Astrocyte of the spinal cord (primary cell): ENCODE measurements around the gene LCE1B.

ENCODE experiments used
- DNase-seq: peaks from one replicate; pipeline ENCODE4 v3.0.0; 2011; ENCODE audit warnings: low read depth, low spot score
- H3K4me3 ChIP-seq: 2 replicates; pipeline ENCODE4 v1.5.1; 2011; ENCODE audit warnings: low read depth, mild to moderate bottlenecking, low read length, moderate library complexity
- CTCF ChIP-seq: IDR thresholded peaks from 2 replicates; pipeline ENCODE4 v1.5.1; 2012; ENCODE audit warnings: low read depth, mild to moderate bottlenecking, low read length, inconsistent platforms
- in situ Hi-C: cut with HindIII; loops from 2 replicates; pipeline ENCODE4 v1.10.0; 2017; ENCODE audit warnings: low sequenced_read_pairs

The LCE1B gene

DNA sequence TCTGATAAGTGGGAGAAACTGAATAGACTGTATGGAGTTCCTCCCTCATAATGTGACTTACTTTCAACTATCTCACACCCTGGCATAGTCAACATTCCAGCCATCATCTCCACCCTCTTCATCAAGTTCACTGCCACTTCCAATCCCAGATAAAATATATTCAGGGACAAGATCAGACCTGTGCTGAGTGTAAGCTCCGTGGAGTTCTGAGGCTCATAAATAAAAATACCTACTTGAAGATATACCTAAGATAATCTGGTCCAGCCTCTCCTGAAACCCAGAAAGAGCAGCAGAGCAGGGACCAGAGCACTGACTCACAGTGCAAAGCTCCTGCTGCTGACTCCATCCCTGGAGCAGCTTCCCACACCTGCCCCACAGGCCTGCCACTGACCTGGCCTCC lies 46.3 kb downstream of the LCE1B start:
- H3K4me3 ChIP-seq = no peak overlapping the region
- TF ChIP-seq CTCF = no peak
- no peak for DNase-seq
- in situ Hi-C loops = no loop called here

DNA sequence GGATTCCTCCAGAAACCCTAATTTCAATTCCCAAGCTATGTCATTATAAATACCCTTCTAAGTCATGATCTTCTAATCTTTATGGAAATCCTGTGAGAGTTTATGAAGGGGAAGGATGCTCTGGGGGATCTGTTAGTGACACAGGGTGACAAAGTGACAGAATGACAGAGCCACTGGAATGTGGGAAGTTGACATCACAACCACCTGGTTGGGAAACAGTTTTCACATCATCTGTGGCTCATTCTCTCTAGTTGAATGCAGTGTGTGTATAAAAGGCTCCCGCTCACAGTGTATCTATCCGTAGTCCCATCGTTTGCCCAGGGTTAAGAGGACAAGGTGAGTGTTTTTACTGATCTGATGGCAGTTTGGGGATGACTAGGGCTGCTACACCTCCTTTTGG lies 47.9 kb downstream of the LCE1B start, which contains the start of gene LCE7A:
Gene LCE7A, plus strand, starts transcription at position 301 of the 400 bp plus-strand sequence. CDS start 702 bp downstream, outside the sequence.
- no peak for TF ChIP-seq CTCF
- in situ Hi-C loops = no loop called here
- no peak within 1 kb of the TSS for H3K4me3 ChIP-seq
- DNase-seq = no peak

GRCh38 chr1:152860129-152860528 lies 48.4 kb downstream of the LCE1B start:
- DNase-seq = no peak
- no peak overlapping the region for H3K4me3 ChIP-seq
- no peak for TF ChIP-seq CTCF
- in situ Hi-C loops = no loop called here

DNA sequence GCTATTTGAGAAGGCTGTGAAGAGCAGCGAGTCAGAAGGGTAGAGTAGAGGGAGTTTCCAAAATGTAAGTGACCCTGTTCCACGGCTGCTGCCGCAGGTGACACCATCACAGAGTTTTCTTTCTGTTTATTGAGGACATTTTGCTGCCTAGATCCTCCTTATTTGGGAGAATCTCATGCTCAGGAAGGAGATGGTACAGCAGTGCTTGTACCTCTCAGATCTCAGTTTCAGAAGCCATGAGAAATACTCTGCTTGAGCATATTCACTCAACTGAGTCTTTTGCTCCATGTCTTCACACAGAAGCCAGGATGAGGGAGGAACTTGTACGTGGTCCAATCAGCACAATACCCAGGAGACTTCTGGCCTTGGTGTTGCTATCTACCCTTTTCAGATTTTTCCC lies 49.6 kb downstream of the LCE1B start:
- no peak for TF ChIP-seq CTCF
- H3K4me3 ChIP-seq = no peak overlapping the region
- no peak for DNase-seq
- in situ Hi-C loops = no loop called here
